B cell (primary cell): ENCODE results near the gene FRMD8. TPM values are rescaled to one million over a fixed set of nuclear protein-coding genes. Genes with fewer than 3 reads are reported as not detected.

Experiments used
- ATAC-seq: fragments of 200-7000 bp; cut with Tn5 transposase; one replicate; pipeline ENCODE4 v1.10.0; 2021; ENCODE audit warnings: low read depth, mild to moderate bottlenecking, moderate number of reproducible peaks, moderate library complexity
- CTCF ChIA-PET: fragments of 350-600 bp; sonication (Branson Sonifier 250); formaldehyde crosslinking; loops from one replicate; lab custom pipeline; 2021; ENCODE audit warnings: antibody characterized with exemption, inconsistent platforms; lab: Charles Lee
- POLR2A ChIA-PET: fragments of 350-600 bp; sonication (Branson Sonifier 250); formaldehyde crosslinking; loops from one replicate; lab custom pipeline; 2021; ENCODE audit warnings: antibody characterized with exemption; lab: Charles Lee
- DNase-seq: peaks from one replicate; pipeline ENCODE4 v3.0.0; 2013
- H2AFZ ChIP-seq: 2 replicates; pipeline ENCODE4 v1.6.1; 2012; ENCODE audit warnings: mild to moderate bottlenecking, low read depth, low read length; ENCODE audit not compliant: insufficient read depth, poor library complexity, severe bottlenecking
- H3K27ac ChIP-seq, 2 donors: 1 replicate in 1 of 2; 2 replicates in 1 of 2; pipeline ENCODE4 v1.5.1; 2012 to 2013; ENCODE audit warnings: low read length in 2 of 2, mild to moderate bottlenecking in 2 of 2, moderate library complexity in 1 of 2
- H3K27me3 ChIP-seq, 4 experiments: fragments of 200-600 bp in 1 of 4; sonication (generic) in 1 of 4; replicated peaks in 1 of 4; 1 replicate in 2 of 4; 2 replicates in 2 of 4; pipeline versions ENCODE4 v1.6.1 to v1.7.0; 2013 to 2016; ENCODE audit warnings: low read length in 3 of 4, mild to moderate bottlenecking in 2 of 4, mixed read lengths in 1 of 4, moderate library complexity in 1 of 4; ENCODE audit not compliant: insufficient read depth in 4 of 4, control insufficient read depth in 3 of 4; ENCODE audit errors: control extremely low read depth in 1 of 4
- H3K36me3 ChIP-seq, 2 experiments: replicated peaks in 1 of 2; 1 replicate in 1 of 2; 2 replicates in 1 of 2; pipeline versions ENCODE4 v1.6.1 to v1.7.1; 2013; ENCODE audit warnings: low read length in 1 of 2; ENCODE audit not compliant: insufficient read depth in 2 of 2, control insufficient read depth in 1 of 2; ENCODE audit errors: control extremely low read depth in 1 of 2, extremely low read depth in 1 of 2
- H3K4me1 ChIP-seq, 2 donors: fragments of 200-600 bp in 1 of 2; sonication (generic) in 1 of 2; 1 replicate in 1 of 2; 2 replicates in 1 of 2; pipeline versions ENCODE4 v1.5.1 to v1.6.1; 2013 to 2017; ENCODE audit warnings: low read length in 2 of 2; ENCODE audit not compliant: control insufficient read depth in 2 of 2, insufficient read depth in 2 of 2
- H3K4me2 ChIP-seq: replicated peaks from 2 replicates; pipeline ENCODE3; 2012; ENCODE audit warnings: mild to moderate bottlenecking, low read depth, low read length; ENCODE audit not compliant: poor library complexity, severe bottlenecking
- H3K4me3 ChIP-seq, 5 experiments: fragments of 200-600 bp in 1 of 5; sonication (generic) in 1 of 5; 1 replicate in 3 of 5; 2 replicates in 2 of 5; pipeline versions ENCODE4 v1.5.1 to v1.7.0; 2011 to 2016; ENCODE audit warnings: low read length in 4 of 5, mild to moderate bottlenecking in 4 of 5, low read depth in 2 of 5, control low read depth in 1 of 5, moderate library complexity in 1 of 5; ENCODE audit not compliant: insufficient read depth in 1 of 5; ENCODE audit errors: control extremely low read depth in 1 of 5, extremely low read depth in 1 of 5
- H3K79me2 ChIP-seq: fragments of 200-600 bp; sonication (generic); one replicate; pipeline ENCODE4 v1.6.0; 2016; ENCODE audit warnings: low read length; ENCODE audit not compliant: control insufficient read depth, insufficient read depth
- H3K9ac ChIP-seq: fragments of 200-600 bp; sonication (generic); 2 replicates; pipeline ENCODE4 v1.6.1; 2017; ENCODE audit warnings: mild to moderate bottlenecking, low read length, moderate library complexity
- H3K9me3 ChIP-seq, 3 donors: one replicate each; pipeline versions ENCODE4 v1.6.1 to v1.7.1; 2013; ENCODE audit warnings: low read length in 2 of 3; ENCODE audit not compliant: control insufficient read depth in 2 of 3, insufficient read depth in 1 of 3; ENCODE audit errors: control extremely low read depth in 1 of 3
- H4K20me1 ChIP-seq: 2 replicates; pipeline ENCODE4 v1.6.0; 2012; ENCODE audit warnings: mild to moderate bottlenecking, low read length; ENCODE audit not compliant: insufficient read depth, control insufficient read depth, poor library complexity, severe bottlenecking
- H3K27ac Mint-ChIP-seq: one replicate; pipeline ENCODE4 v1.8.0; 2021; ENCODE audit warnings: mixed read lengths
- H3K27me3 Mint-ChIP-seq: one replicate; pipeline ENCODE4 v1.8.0; 2021; ENCODE audit warnings: mixed read lengths
- H3K4me1 Mint-ChIP-seq: one replicate; pipeline ENCODE4 v1.8.0; 2021; ENCODE audit warnings: mixed read lengths
- H3K4me3 Mint-ChIP-seq: one replicate; pipeline ENCODE4 v1.8.0; 2021; ENCODE audit warnings: mixed read lengths
- H3K9me3 Mint-ChIP-seq: one replicate; pipeline ENCODE4 v1.8.0; 2022; ENCODE audit warnings: mixed read lengths; ENCODE audit not compliant: insufficient read depth
- CTCF ChIP-seq: fragments of 200-600 bp; IDR thresholded peaks from one replicate; pipeline ENCODE4 v1.8.0; 2022; ENCODE audit warnings: antibody characterized with exemption, mild to moderate bottlenecking
- EZH2 ChIP-seq: IDR thresholded peaks from 2 replicates; pipeline ENCODE4 v1.6.1; 2012; ENCODE audit warnings: borderline replicate concordance, low read depth, mild to moderate bottlenecking, moderate library complexity, low read length; ENCODE audit not compliant: insufficient read depth, poor library complexity, severe bottlenecking
- WGBS: methylation state at CpG from one replicate; pipeline ENCODE4 v1.1.5; 2013; ENCODE audit warnings: missing lambda C conversion rate; ENCODE audit not compliant: insufficient coverage; 5-methylcytosine and 5-hydroxymethylcytosine counted together
- intact Hi-C: fragments of 100-400 bp; cut with micrococcal nuclease; formaldehyde crosslinking; loops from one replicate; pipeline ENCODE4 v1.10.0; 2022
- polyA plus RNA-seq: library from polyadenylated mRNA; depleted of rRNA; stranded (reverse); fragments of >200 nt; gene quantifications from 2 replicates; pipeline ENCODE4 v1.2.3, GENCODE V29; 2012
- total RNA-seq, 2 donors: library from RNA; stranded (reverse); fragments of 120-200 nt in 1 of 2; gene quantifications; 1 replicate in 1 of 2; 2 replicates in 1 of 2; pipeline versions ENCODE4 v1.2.3 to v1.2.4, GENCODE V29; 2013 to 2022

FRMD8 gene
- total and polyA plus RNA-seq, 2 donors (not counting 1 experiment from before 2014, with no cell fraction given): 44.3 to 73.6 TPM

GRCh38 chr11:65390099-65390941 lies 3.9 kb downstream of the FRMD8 start:
- peaks cover 45 to 64% of the 10 kb centered on the region in 2 donors for H3K4me1 ChIP-seq
- peak overlapping the region; percentile 26 for H3K27ac Mint-ChIP-seq
- no peaks in the 10 kb centered on the region for H3K9me3 Mint-ChIP-seq
- H3K4me1 Mint-ChIP-seq: peaks cover 52% of the 10 kb centered on the region
- POLR2A ChIA-PET: interaction anchor here (0.5 to 2.5 kb wide), 6 partner anchors 12 to 117 kb away, joined by 3 to 17 read pairs (median 4); no protein-coding TSS in a partner anchor
- H2AFZ ChIP-seq: no peak overlapping the region
- H3K9me3 ChIP-seq: no peaks in the 10 kb centered on the region
- H3K27ac ChIP-seq: no peak overlapping the region
- H3K9ac ChIP-seq: no peak overlapping the region
- DNase-seq (no peak), ATAC-seq (no peak)
- H3K4me2 ChIP-seq: peak overlapping the region; percentile 97
- 98% methylated on average over 15 of the region's 21 CpGs for WGBS
- H4K20me1 ChIP-seq: peaks cover 55% of the 10 kb centered on the region
- TF ChIP-seq CTCF (no peak), EZH2 (no peak)
- intact Hi-C loops: no loop called here
- H3K79me2 ChIP-seq: peaks cover 77% of the 10 kb centered on the region
- no peaks in the 10 kb centered on the region for H3K27me3 Mint-ChIP-seq
- H3K27me3 ChIP-seq: no peaks in the 10 kb centered on the region
- H3K4me3 ChIP-seq: no peak overlapping the region
- CTCF ChIA-PET: no interaction called here
- H3K36me3 ChIP-seq: peaks cover 0 to 54% of the 10 kb centered on the region in 2 experiments
- H3K4me3 Mint-ChIP-seq: peak overlapping the region; percentile 19

GRCh38 chr11:65390996-65391395 lies 4.6 kb downstream of the FRMD8 start:
- H4K20me1 ChIP-seq: peaks cover 55% of the 10 kb centered on the region
- H3K4me2 ChIP-seq: peak overlapping the region; percentile 42
- Mint-ChIP-seq H3K9me3 (no peaks in the 10 kb centered on the region), H3K4me1 (peaks cover 49% of the 10 kb centered on the region), H3K27me3 (no peaks in the 10 kb centered on the region), H3K27ac (peak overlapping the region; percentile 46), H3K4me3 (no peak overlapping the region)
- peaks cover 0 to 61% of the 10 kb centered on the region in 2 experiments for H3K36me3 ChIP-seq
- ChIA-PET POLR2A (interaction anchor here (0.6 to 2.5 kb wide), 6 partner anchors 13 to 116 kb away, joined by 3 to 17 read pairs (median 4); no protein-coding TSS in a partner anchor), CTCF (no interaction called here)
- DNase-seq (no peak), ATAC-seq (no peak)
- no peak overlapping the region for H3K9ac ChIP-seq
- H2AFZ ChIP-seq: no peak overlapping the region
- WGBS: 95% methylated on average over 9 of the region's 9 CpGs
- H3K27me3 ChIP-seq: no peaks in the 10 kb centered on the region
- H3K4me1 ChIP-seq: peaks cover 44 to 57% of the 10 kb centered on the region in 2 donors
- H3K27ac ChIP-seq: no peak overlapping the region
- H3K9me3 ChIP-seq: no peaks in the 10 kb centered on the region
- H3K4me3 ChIP-seq: no peak overlapping the region
- intact Hi-C loops: no loop called here
- peaks cover 81% of the 10 kb centered on the region for H3K79me2 ChIP-seq
- TF ChIP-seq EZH2 (no peak), CTCF (no peak)
